HCT116 (cell line): ENCODE measurements around the gene KCMF1. TPM values are rescaled to one million over a fixed set of nuclear protein-coding genes. Genes with fewer than 3 reads are reported as not detected.

Source experiments
- ATAC-seq: fragments of 200-7000 bp; cut with Tn5 transposase; 2 replicates; pipeline ENCODE4 v1.9.1; 2020; ENCODE audit warnings: mild to moderate bottlenecking, moderate library complexity
- BruUV-seq: library from RNA; stranded (reverse); fragments of 400-500 nt; replicated peaks from 2 replicates; lab custom pipeline; 2021; lab: Mats Ljungman, UMichigan
- CTCF ChIA-PET: fragments of 300-600 bp; sonication (Branson Sonifier 250); formaldehyde crosslinking; loops from one replicate; lab custom pipeline; 2021; ENCODE audit warnings: antibody characterized with exemption; lab: Charles Lee
- POLR2A ChIA-PET: fragments of 300-600, 350-600 bp; sonication (Branson Sonifier 250); formaldehyde crosslinking; loops from one replicate; lab custom pipeline; 2021; ENCODE audit warnings: antibody characterized with exemption; lab: Charles Lee
- RAD21 ChIA-PET, 2 experiments: fragments of 300-600 bp; sonication (Branson Sonifier 250); formaldehyde crosslinking; loops; one replicate each; lab custom pipeline; 2023; ENCODE audit warnings: low total read pairs in 2 of 2; ENCODE audit not compliant: uncharacterized antibody in 2 of 2, unreplicated experiment in 2 of 2, low non-redundant PET in 1 of 2; lab: Charles Lee
- DNase-seq: peaks from one replicate; pipeline ENCODE4 v3.0.0-alpha.2; 2010; ENCODE audit warnings: low read depth, low spot score
- H2AFZ ChIP-seq: fragments of 200-600 bp; shearing (Covaris generic), sonication (generic); 2 replicates; pipeline ENCODE4 v1.6.1; 2017; ENCODE audit warnings: low read depth, mixed run types, mixed read lengths, antibody characterized with exemption, low read length; ENCODE audit not compliant: poor library complexity, severe bottlenecking
- H3K27ac ChIP-seq: 2 replicates; pipeline ENCODE4 v1.5.1; 2012; ENCODE audit warnings: low read depth, low read length
- H3K27me3 ChIP-seq: fragments of 200-600 bp; sonication (generic); 2 replicates; pipeline ENCODE4 v1.6.1; 2016; ENCODE audit warnings: mixed run types, low read length, mixed read lengths; ENCODE audit not compliant: insufficient read depth
- H3K36me3 ChIP-seq, 2 experiments: fragments of 200-500 bp in 1 of 2; fragments of 200-600 bp in 1 of 2; sonication (Bioruptor generic) in 1 of 2; sonication (generic) in 1 of 2; 2 replicates each; pipeline versions ENCODE4 v1.5.1 to v1.6.1; 2014 to 2016; ENCODE audit warnings: low read length in 2 of 2, inconsistent platforms in 1 of 2, mixed read lengths in 1 of 2, mixed run types in 1 of 2; ENCODE audit not compliant: insufficient read depth in 2 of 2, control insufficient read depth in 1 of 2
- H3K4me1 ChIP-seq, 2 experiments: fragments of 200-600 bp in 1 of 2; sonication (generic) in 1 of 2; 2 replicates each; pipeline versions ENCODE4 v1.5.1 to v1.6.1; 2012 to 2017; ENCODE audit warnings: low read length in 2 of 2, inconsistent platforms in 1 of 2, mild to moderate bottlenecking in 1 of 2, mixed read lengths in 1 of 2, mixed run types in 1 of 2, moderate library complexity in 1 of 2; ENCODE audit not compliant: insufficient read depth in 2 of 2, control insufficient read depth in 1 of 2
- H3K4me2 ChIP-seq: fragments of 200-600 bp; sonication (generic); 2 replicates; pipeline ENCODE4 v1.6.1; 2017; ENCODE audit warnings: mixed run types, low read length, mixed read lengths
- H3K4me3 ChIP-seq, 2 experiments: fragments of 200-600 bp in 1 of 2; sonication (generic) in 1 of 2; replicated peaks in 1 of 2; 2 replicates each; pipeline ENCODE4 v1.5.1; 2011 to 2016; ENCODE audit warnings: low read length in 2 of 2, control low read depth in 1 of 2, low read depth in 1 of 2, mild to moderate bottlenecking in 1 of 2, mixed read lengths in 1 of 2, mixed run types in 1 of 2
- H3K79me2 ChIP-seq: fragments of 200-600 bp; sonication (generic); 2 replicates; pipeline ENCODE4 v1.6.1; 2017; ENCODE audit warnings: mild to moderate bottlenecking, mixed run types, low read length, moderate library complexity, mixed read lengths; ENCODE audit not compliant: insufficient read depth
- H3K9ac ChIP-seq: fragments of 200-600 bp; sonication (generic); 2 replicates; pipeline ENCODE4 v1.6.1; 2016; ENCODE audit warnings: low read length, mixed read lengths
- H3K9me2 ChIP-seq: fragments of 200-600 bp; sonication (generic), shearing (Covaris generic); 2 replicates; pipeline ENCODE4 v1.6.1; 2017; ENCODE audit warnings: mixed run types, mild to moderate bottlenecking, moderate library complexity; ENCODE audit not compliant: insufficient read depth
- H3K9me3 ChIP-seq, 2 experiments: fragments of 200-500 bp in 1 of 2; fragments of 200-600 bp in 1 of 2; sonication (Bioruptor generic) in 1 of 2; sonication (generic) in 1 of 2; 2 replicates each; pipeline ENCODE4 v1.6.1; 2014 to 2017; ENCODE audit warnings: low read length in 2 of 2, mixed read lengths in 2 of 2, inconsistent platforms in 1 of 2, low read depth in 1 of 2, mild to moderate bottlenecking in 1 of 2, mixed run types in 1 of 2, moderate library complexity in 1 of 2; ENCODE audit not compliant: control insufficient read depth in 1 of 2, insufficient read depth in 1 of 2
- H4K20me1 ChIP-seq: fragments of 200-600 bp; sonication (generic), shearing (Covaris generic); 2 replicates; pipeline ENCODE4 v1.6.1; 2017; ENCODE audit warnings: mixed run types, mild to moderate bottlenecking, moderate library complexity; ENCODE audit not compliant: insufficient read depth
- EGR1 ChIP-seq: IDR thresholded peaks from 2 replicates; pipeline ENCODE4 v1.6.1; 2012; ENCODE audit warnings: low read depth
- POLR2A ChIP-seq: IDR thresholded peaks from 2 replicates; pipeline ENCODE4 v1.7.0; 2011; ENCODE audit warnings: borderline replicate concordance; ENCODE audit not compliant: insufficient read depth, insufficient read length; ENCODE audit errors: extremely low read depth
- POLR2AphosphoS5 ChIP-seq: IDR thresholded peaks from 2 replicates; pipeline ENCODE4 v1.6.1; 2011; ENCODE audit warnings: mild to moderate bottlenecking, low read depth, low read length, moderate library complexity
- intact Hi-C: fragments of 100-400 bp; cut with micrococcal nuclease; formaldehyde crosslinking; loops from 2 replicates; pipeline ENCODE4 v1.10.0; 2022
- total RNA-seq: library from RNA; stranded (reverse); gene quantifications from one replicate; pipeline ENCODE4 v1.2.1, GENCODE V29; 2021; ENCODE audit not compliant: unreplicated experiment

KCMF1 gene
- total RNA-seq, 1 experiment from 2014 or later, result 119 TPM

- Histone ChIP-seq H3K9ac (no peak overlapping the region), H3K27me3 (no peaks in the 10 kb centered on the region), H2AFZ (no peak overlapping the region), H3K4me1 (peaks cover 6 to 24% of the 10 kb centered on the region in 2 experiments; a peak in 3 of 4 replicates), H4K20me1 (peaks cover 20% of the 10 kb centered on the region; the same call in 1 of the 2 replicates), H3K27ac (no peak overlapping the region), H3K4me3 (no peak overlapping the region), H3K4me2 (no peak overlapping the region), H3K9me2 (no peaks in the 10 kb centered on the region), H3K36me3 (peaks cover 0 to 2% of the 10 kb centered on the region in 2 experiments; a peak in 1 of 4 replicates), H3K79me2 (peaks cover 98% of the 10 kb centered on the region), H3K9me3 (no peaks in the 10 kb centered on the region)
- no TSS peak for BruUV-seq
- TF ChIP-seq EGR1 (no peak), POLR2AphosphoS5 (0 out of 2 replicates have a peak, but pooled peaks have one; percentile 17)
- intact Hi-C loops, result loop anchor here (5.0 kb wide), 1 partner anchor 38 kb away; the partner anchor contains the start of gene KCMF1
- no peak for ATAC-seq
- CTCF ChIA-PET, result interaction anchor here (3.6 kb wide), 1 partner anchor 84 kb away, joined by 14 read pairs; no protein-coding TSS in a partner anchor
- RAD21 ChIA-PET, result no interaction called here
- no peak for DNase-seq
- POLR2A ChIA-PET, result no interaction called here
These were observed 39.4 kb downstream of the KCMF1 start for GRCh38 chr2:85010404-85010803.

GRCh38 chr2:85011098-85011497 lies 40.1 kb downstream of the KCMF1 start:
- ChIA-PET POLR2A (no interaction called here), RAD21 (no interaction called here), CTCF (interaction anchor here (3.6 kb wide), 1 partner anchor 85 kb away, joined by 14 read pairs; no protein-coding TSS in a partner anchor)
- H3K4me2 ChIP-seq, result no peak overlapping the region
- peaks cover 22% of the 10 kb centered on the region; the same call in 1 of the 2 replicates for H4K20me1 ChIP-seq
- no TSS peak for BruUV-seq
- no peak overlapping the region for H3K4me3 ChIP-seq
- peaks cover 98% of the 10 kb centered on the region for H3K79me2 ChIP-seq
- H3K27me3 ChIP-seq, result no peaks in the 10 kb centered on the region
- H3K9ac ChIP-seq, result no peak overlapping the region
- H3K9me2 ChIP-seq, result no peaks in the 10 kb centered on the region
- intact Hi-C loops, result loop anchor here (5.0 kb wide), 1 partner anchor 39 kb away; the partner anchor contains the start of gene KCMF1
- peaks cover 0 to 2% of the 10 kb centered on the region in 2 experiments; a peak in 1 of 4 replicates for H3K36me3 ChIP-seq
- H2AFZ ChIP-seq, result no peak overlapping the region
- ATAC-seq (no peak), DNase-seq (no peak)
- no peak for TF ChIP-seq POLR2A
- no peaks in the 10 kb centered on the region for H3K9me3 ChIP-seq
- H3K27ac ChIP-seq, result no peak overlapping the region
- H3K4me1 ChIP-seq, result peaks cover 6 to 26% of the 10 kb centered on the region in 2 experiments; a peak in 3 of 4 replicates
